Activated CD8-positive, alpha-beta memory T cell treated with anti-CD3 and anti-CD28 coated beads, Interleukin-2, amount 50 U/mL, for 24 hours (primary cell): ENCODE data around the gene MCC.

ENCODE experiments used
- DNase-seq: peaks from one replicate; pipeline ENCODE4 v3.0.0-alpha.2; 2020; ENCODE audit errors: extremely low read depth

Gene MCC

GRCh38 chr5:113487781-113488644, at the start of gene MCC:
MCC (minus strand) TSS chr5:113488453.
- DNase-seq = no peak

GRCh38 chr5:113531481-113532159, 43.4 kb upstream of the MCC start:
- no peak for DNase-seq

- no peak for DNase-seq
These were observed 39.5 kb upstream of the MCC start for GRCh38 chr5:113527746-113528145.

DNA sequence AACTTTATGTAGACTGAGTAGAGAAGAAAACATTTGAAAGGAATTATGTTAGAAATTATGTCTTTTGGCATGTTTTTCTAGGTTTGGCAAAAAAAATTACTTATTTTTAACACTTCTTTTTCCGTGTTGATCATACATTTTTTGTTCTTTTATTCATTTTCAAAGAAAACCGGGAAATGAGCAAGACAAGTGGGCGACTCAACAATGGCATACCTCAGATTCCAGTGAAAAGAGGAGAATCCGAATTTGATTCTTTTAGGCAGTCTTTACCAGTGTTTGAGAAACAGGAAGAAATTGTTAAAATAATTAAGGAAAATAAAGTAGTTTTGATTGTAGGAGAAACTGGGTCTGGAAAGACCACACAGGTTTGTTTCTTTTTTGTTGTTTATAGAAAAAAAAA, 38.2 kb upstream of the MCC start:
- no peak for DNase-seq

GRCh38 chr5:113524927-113525326, 36.7 kb upstream of the MCC start:
- DNase-seq = no peak

- DNase-seq = no peak
These were observed 34.9 kb upstream of the MCC start for GRCh38 chr5:113523168-113523567.

DNA sequence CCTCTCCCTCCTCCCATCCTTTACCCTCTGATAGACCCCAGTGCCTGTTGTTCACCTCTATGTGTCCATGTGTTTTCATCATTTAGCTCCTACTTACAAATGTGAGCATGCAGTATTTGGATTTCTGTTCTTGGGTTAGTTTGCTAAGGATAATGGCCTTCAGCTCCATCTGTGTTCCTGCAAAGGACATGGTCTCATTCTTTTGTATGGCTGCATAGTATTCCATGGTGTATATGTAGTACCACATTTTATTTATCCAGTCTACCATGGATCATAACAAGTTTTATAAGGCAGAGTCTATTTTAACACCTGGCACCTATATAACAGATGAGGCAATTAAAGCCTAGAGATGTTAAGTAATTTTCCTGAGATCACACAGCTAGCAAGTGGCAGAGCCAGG, 32.6 kb upstream of the MCC start:
- DNase-seq = no peak

- DNase-seq = no peak
These were observed 32.2 kb upstream of the MCC start for GRCh38 chr5:113520429-113520828.

GRCh38 chr5:113519412-113519811, 31.2 kb upstream of the MCC start:
- no peak for DNase-seq

- no peak for DNase-seq
These were observed 30.6 kb upstream of the MCC start for GRCh38 chr5:113518884-113519283.

DNA sequence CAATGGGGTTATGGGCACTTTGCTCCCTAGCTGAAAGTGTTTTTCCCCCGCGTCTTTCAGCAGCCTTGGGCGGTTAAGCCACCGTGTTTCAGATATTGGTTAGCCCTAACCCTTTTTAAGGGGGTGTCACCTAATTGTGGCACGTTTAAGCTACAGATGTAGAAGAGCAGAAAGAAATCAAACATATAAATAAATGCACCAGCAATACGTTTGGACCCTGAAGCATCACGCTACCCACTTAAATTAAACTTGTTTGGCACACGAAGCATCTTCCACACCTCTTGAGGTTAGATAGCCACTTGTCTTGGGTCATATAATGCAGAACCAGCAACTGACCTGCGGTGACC, 26.0 kb upstream of the MCC start:
- DNase-seq = no peak

DNA sequence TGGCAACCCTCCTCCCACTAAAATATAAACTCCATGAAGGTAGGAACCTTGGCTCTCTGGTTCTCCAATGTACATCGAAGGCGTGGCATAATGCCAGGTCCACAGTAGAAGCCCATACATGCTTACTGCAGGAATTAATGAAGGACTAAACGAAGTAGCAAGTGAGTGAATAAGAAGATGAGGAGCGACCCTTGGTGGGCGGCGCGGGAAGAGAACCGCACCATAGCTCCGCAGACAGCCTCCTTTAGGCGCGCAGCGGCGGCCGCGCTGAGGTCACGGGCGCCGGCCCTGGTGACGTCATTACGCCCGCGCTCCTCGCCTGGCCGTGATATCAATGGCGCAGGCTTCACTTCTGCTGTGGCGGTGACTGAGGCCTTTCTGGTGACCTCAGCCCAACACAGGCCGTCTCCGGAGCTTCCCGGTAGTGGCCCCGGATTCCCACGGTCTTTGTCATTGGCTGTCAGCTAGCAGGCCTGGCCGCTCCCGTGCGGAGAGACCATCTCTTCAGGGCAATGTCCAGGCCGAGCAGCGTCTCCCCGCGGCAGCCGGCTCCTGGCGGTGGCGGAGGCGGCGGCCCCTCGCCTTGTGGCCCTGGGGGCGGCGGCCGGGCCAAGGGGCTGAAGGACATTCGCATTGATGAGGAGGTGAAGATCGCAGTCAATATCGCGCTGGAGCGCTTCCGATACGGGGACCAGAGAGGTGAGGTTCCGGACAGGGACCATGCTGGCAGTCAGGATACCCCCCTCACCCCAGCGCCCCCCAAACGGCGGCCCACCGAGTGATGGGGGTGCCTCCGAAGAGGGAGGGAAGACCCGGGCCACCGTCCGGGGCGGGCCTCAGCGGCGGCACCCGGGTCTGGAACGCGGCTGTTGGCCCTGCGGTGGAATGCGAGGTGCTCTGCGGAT, 25.4 kb upstream of the MCC start, which contains the start of gene YTHDC2:
Gene YTHDC2, plus strand, starts transcription at position 311 of the 905 bp plus-strand sequence. Its CDS starts 202 bp downstream, at position 513.
- DNase-seq = peak; percentile 58

GRCh38 chr5:113512341-113512740, 24.1 kb upstream of the MCC start:
- no peak for DNase-seq

DNA sequence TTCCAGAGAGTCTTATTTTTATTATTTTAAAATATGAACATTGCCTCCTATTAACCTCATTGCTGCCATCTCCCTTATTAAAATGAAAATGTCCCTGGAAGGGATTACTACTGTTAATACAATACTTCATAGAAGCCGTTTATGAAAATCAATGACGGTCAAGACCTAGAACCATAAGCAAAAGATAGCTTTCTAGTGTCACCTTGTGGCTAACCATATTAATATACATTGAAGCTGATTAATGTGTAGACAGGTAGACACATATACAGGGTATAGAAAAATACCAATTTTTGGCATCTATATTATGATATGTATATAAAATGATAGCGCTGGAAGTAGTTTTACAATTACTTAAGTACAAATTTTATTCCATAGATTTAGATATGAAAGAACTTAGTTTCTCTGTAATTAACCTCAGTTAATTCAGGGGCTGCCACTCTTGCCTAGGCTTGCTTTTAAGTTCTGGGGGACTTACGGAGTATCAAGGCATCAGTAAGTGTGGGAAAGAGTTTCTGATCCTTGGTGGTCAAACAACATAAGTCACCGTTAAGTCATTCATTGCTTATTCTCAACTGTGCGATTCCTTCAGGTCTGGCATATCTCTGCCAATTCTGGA, 22.7 kb upstream of the MCC start:
- no peak for DNase-seq

DNA sequence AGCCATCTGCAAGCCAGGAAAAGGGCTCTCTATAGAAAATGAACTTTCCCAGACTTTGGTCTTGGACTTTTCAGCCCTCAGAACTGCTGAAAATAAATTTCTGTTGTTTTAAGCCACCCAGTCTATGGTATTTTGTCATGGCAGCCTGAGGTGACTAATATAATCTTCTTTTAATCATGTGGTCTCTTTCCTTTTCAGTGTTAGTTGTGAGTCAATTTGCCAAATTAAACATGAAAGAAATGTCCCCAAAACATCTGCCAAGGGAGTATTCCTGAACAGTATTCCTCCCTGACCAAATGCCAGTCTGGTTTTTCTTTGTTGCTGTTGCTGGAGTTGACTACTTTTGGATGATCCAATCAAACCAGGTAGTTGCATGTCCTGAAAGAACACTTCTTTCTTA, 20.5 kb upstream of the MCC start:
- DNase-seq = no peak

DNA sequence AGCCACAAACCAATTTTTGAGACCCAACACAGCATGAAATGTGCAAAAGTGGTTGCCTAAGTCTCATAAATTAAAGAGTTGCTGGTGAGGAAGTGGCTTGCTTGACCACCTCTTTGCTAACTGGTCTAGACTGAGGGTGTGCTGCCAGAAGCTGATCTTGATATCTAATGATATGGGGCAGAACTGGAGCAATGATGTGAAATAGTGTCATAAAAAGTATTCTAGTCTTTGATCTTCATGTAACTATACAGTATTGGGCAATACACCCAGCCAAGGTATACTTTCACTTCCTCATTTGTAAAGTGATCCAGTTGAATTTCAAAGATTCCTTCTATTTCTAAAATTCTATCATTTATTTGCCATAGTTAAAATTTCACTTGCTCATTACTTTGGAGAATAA, 19.3 kb upstream of the MCC start:
- DNase-seq = no peak

DNA sequence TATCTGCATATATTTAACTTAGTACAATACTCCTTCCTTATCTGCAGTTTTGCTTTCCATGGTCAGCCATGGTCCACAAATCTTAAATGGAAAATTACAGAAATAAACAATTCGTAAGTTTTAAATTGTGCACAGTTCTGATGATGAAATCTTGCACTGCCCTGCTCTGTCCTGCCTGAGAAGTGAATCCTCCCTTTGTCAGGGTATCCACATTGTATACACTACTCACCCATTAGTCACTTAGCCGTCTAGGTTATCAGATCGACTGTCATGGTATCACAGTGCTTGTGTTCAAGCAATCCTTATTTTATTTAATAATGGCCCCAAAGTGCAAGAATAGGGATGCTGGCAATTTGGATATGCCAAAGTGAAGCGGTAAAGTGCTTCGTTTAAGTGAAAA, 16.9 kb upstream of the MCC start:
- DNase-seq = no peak

- DNase-seq = no peak
These were observed 14.9 kb upstream of the MCC start for GRCh38 chr5:113503146-113503545.

DNA sequence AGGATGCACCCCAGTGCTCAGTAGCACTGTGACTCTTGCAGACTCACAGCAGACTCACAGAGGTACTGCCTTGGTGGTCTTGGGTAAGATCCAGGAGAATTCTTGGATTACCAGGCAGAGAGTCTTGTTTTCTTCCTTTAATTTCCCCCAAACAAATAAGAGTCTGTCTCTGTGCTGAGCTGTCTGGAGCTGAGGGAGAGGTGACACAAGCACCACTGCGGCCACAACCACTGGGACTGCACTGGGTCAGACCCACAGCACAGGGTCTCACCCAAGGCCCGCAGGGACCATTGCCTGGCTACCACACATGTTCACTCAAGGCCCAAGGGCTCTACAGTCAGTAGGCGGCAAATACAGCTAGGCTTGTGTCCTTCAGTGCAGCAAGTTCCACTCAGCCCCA, 13.8 kb upstream of the MCC start:
- no peak for DNase-seq

DNA sequence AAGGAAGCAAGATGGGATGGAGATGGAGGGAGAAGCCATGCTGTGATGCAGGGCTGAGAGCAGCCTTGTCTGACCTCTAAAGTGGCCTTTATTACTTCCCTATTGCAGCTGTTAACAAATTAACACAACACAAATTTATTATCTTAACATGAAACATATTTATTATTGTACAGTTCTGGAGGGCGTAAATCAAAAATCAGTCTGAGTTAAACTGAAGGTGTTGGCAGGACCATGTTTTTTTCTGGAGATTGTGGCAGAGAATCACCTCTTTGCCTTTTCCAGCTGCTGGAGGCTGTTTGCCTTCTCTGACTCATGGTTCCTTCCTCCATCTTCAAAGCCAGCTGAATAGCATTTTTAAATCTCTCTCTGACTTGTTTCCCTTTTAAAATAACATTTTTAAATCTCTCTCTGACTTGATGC, 7.2 kb upstream of the MCC start:
- no peak for DNase-seq

DNA sequence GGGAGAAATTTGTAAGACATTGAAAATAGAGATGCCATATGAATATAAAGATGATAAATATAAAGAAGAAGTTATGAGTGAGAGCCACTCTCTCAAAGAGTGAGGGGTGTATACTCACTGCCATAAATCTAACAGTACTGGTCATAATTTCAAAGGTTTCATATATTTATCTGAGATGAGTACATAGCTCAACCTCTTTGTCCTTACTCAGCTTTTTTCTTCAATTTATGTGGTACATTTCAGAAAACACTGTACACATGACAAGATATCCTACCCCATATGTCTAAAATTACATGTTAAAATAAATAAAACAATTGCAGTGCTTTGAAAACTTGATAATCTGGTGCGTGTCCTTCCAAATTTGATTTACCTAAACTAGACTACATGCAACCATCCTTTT, 5.2 kb upstream of the MCC start:
- DNase-seq = no peak

DNA sequence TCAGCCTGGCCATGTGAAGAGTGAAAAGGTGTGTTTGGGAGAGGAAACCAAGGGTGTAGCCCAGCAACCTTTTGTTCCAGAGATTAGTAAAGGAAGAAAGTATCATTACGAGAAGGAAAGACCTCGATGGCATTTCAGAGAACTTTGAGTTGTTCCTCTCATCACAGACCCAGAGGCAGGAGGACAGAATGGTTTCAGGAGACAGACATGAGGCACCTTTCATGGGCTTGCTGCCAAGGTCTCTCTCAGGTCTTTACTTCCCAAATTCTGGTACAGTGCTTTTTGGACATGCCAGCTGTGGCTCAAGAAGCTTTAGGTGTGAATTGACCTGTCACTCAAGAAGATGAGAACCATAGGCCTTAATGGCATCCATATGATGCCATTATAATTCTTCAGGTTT, 2.8 kb upstream of the MCC start:
- DNase-seq = no peak
